Thyroid gland (tissue), 4 donors: Measurements from ENCODE around the gene PNKD. TPM values are rescaled to one million over a fixed set of nuclear protein-coding genes. Genes with fewer than 3 reads are reported as not detected.

Experiments used
- DNase-seq, 2 donors: peaks; one replicate each; pipeline ENCODE4 v3.0.0-alpha.2; 2019
- H3K27ac ChIP-seq, 3 donors: fragments of 200-600 bp; sonication (generic); 1 replicate in 2 of 3; 2 replicates in 1 of 3; pipeline ENCODE4 v1.5.1; 2016 to 2019; ENCODE audit warnings: mild to moderate bottlenecking in 1 of 3, moderate library complexity in 1 of 3
- H3K27me3 ChIP-seq: fragments of 200-600 bp; sonication (generic); one replicate; pipeline ENCODE4 v1.5.1; 2019
- H3K36me3 ChIP-seq, 2 donors: fragments of 200-600 bp; sonication (generic); one replicate each; pipeline ENCODE4 v1.5.1; 2016 to 2019
- H3K4me1 ChIP-seq, 2 donors: fragments of 200-600 bp; sonication (generic); one replicate each; pipeline ENCODE4 v1.5.1; 2017 to 2019
- H3K4me3 ChIP-seq, 3 donors: fragments of 200-600 bp; sonication (generic); replicated peaks in 1 of 3; 1 replicate in 2 of 3; 2 replicates in 1 of 3; pipeline ENCODE4 v1.5.1; 2016; ENCODE audit warnings: mild to moderate bottlenecking in 1 of 3
- H3K9me3 ChIP-seq: fragments of 200-600 bp; sonication (generic); one replicate; pipeline ENCODE4 v1.5.1; 2017
- POLR2A ChIP-seq, 2 donors: fragments of 450-650 bp; IDR thresholded peaks; one replicate each; pipeline ENCODE4 v1.6.1; 2017; ENCODE audit warnings: antibody characterized with exemption in 2 of 2, mild to moderate bottlenecking in 2 of 2, moderate library complexity in 1 of 2
- whole genome bisulfite sequencing, 2 donors: methylation state at CpG; one replicate each; pipeline ENCODE4 v1.1.5; 2017; 5-methylcytosine and 5-hydroxymethylcytosine counted together
- intact Hi-C: fragments of 100-400 bp; cut with DNase I; formaldehyde crosslinking; loops from one replicate; pipeline ENCODE4 v1.15.1; 2023
- total RNA-seq, 4 donors: library from RNA; depleted of rRNA; stranded (reverse); fragments of >200 nt; gene quantifications; one replicate each; pipeline ENCODE4 v1.2.3, GENCODE V29; 2016
- TF ChIP-seq, protein P1 (sequence below), 6 experiments: fragments of 200-600 bp in 3 of 6; fragments of 450-650 bp in 3 of 6; sonication (generic) in 3 of 6; IDR thresholded peaks; one replicate each; pipeline ENCODE4 v1.5.1; 2016 to 2019; ENCODE audit warnings: antibody characterized with exemption in 6 of 6, mild to moderate bottlenecking in 2 of 6, inconsistent platforms in 1 of 6, moderate library complexity in 1 of 6

PNKD gene
- total RNA-seq, 4 donors from 2014 or later: 57.0 to 110 (median 81.8) TPM

DNA sequence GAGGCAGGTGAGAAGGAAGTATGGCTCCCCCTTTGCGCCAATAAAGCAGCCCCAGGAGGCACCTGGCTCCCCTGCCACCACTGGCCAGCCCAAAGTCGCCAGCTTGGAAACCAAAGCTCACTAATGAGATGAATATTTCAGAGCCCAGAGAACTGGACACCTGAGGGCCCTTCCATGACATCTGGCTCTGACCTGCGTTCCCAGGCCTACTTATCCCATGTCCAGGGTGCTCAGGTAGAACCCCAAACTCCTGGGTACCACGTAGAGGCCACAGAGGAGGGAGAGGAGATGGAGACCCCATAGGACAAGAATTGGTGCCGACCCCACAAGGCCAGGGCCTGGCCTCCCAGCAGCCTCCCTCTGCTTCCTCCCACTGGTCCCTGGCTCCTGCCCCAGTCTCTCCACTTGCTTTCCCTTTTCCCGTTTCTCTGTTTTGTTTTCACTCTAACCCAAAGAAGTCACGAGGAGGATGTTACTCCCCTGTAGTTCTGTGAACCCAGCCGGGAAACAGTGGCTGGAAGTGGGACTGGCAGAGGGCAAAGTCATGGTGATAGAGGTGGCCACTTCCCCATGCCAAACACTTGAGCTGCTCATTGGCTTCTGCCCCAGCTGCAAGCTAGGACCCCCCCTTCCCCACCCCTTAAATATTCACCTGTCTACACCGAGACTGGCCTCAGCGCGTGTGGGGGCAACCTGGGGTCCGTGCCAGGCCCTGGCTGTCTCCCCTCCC lies 21.2 kb downstream of the PNKD start:
- DNase-seq: peak; percentile 56 to 65
- H3K9me3 ChIP-seq: no peaks in the 10 kb centered on the region
- H3K4me1 ChIP-seq: peaks cover 84 to 90% of the 10 kb centered on the region in 2 donors
- intact Hi-C loops: no loop called here
- H3K4me3 ChIP-seq: peak overlapping the region; percentile 15 to 76 (median 37)
- TF ChIP-seq, protein P1, sequence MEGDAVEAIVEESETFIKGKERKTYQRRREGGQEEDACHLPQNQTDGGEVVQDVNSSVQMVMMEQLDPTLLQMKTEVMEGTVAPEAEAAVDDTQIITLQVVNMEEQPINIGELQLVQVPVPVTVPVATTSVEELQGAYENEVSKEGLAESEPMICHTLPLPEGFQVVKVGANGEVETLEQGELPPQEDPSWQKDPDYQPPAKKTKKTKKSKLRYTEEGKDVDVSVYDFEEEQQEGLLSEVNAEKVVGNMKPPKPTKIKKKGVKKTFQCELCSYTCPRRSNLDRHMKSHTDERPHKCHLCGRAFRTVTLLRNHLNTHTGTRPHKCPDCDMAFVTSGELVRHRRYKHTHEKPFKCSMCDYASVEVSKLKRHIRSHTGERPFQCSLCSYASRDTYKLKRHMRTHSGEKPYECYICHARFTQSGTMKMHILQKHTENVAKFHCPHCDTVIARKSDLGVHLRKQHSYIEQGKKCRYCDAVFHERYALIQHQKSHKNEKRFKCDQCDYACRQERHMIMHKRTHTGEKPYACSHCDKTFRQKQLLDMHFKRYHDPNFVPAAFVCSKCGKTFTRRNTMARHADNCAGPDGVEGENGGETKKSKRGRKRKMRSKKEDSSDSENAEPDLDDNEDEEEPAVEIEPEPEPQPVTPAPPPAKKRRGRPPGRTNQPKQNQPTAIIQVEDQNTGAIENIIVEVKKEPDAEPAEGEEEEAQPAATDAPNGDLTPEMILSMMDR (IDR thresholded peaks at IDR 0.05): no peak
- peak in 1 of 2 donors; percentile 24 for TF ChIP-seq POLR2A (IDR thresholded peaks at IDR 0.05)
- no peaks in the 10 kb centered on the region for H3K27me3 ChIP-seq
- H3K27ac ChIP-seq: peak overlapping the region; percentile 90 to 98 (median 97)
- H3K36me3 ChIP-seq: no peaks in the 10 kb centered on the region
- WGBS, 2 donors: 28% methylated on average over 12 of the region's 12 CpGs

DNA sequence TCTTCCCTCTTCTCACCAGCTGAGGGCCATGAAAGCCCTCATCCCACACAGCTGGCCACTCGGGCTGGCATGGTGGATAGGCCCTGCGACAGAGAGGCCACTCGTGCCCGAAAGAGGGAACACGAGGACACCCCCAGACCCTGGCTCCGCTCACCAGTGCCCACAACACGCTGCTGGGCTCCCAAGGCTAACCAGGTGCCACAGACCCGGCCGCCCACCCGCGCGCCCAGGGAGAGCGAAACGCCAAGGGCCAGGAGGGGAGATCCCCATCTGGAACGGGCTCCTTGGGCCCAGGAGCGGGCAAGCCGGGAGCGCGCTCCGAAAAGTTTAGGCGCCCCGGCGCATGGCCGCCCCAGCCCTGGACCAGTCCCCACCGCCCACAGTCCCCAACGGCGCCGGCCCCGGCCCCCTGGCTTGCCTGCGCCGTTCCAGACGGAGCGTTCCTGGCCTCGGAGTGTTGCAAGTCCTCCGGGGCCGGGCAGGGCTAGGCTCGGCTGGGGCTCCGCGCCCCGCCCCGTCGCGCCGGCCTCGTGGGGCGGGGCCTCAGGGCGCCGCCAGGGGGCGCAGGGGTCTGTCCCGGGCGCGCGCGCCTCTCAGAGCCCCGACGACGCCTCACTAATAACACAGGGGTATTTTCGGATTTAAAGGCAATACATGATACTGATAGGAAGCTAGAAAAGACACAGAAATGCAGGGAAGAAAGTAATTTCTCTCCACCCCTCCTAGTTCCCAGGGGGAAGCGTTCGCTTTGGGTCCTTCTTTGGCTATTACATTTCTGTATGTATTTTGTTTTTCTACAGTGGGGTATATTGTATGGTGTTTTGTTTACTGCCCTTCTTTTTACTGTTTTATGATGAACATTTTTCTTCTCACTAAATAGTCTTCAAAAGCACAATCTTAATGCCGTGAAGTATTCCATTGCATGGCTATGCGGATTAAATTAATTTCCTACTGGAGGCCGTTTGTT lies 22.0 kb downstream of the PNKD start, which contains the start of gene TMBIM1:
TMBIM1 (minus strand) TSS at position 456 of the 967 bp plus-strand sequence. CDS start 10,362 bp downstream, outside the sequence.
- no peaks in the 10 kb centered on the region for H3K27me3 ChIP-seq
- no peaks in the 10 kb centered on the region for H3K36me3 ChIP-seq
- WGBS, 2 donors: 8 to 9% methylated on average over 30 to 40 of the region's 63 CpGs
- peak within 1 kb of the TSS; percentile 90 to 98 (median 97) for H3K27ac ChIP-seq
- peak within 1 kb of the TSS; percentile 15 to 76 (median 37) for H3K4me3 ChIP-seq
- H3K9me3 ChIP-seq: no peaks in the 10 kb centered on the region
- peak; percentile 81 to 82 for DNase-seq
- peaks cover 84 to 90% of the 10 kb centered on the region in 2 donors for H3K4me1 ChIP-seq
- TF ChIP-seq POLR2A (IDR thresholded peaks at IDR 0.05): peak; percentile 86 to 96
- TF ChIP-seq, protein P1 (IDR thresholded peaks at IDR 0.05): peak in 5 of 6 experiments; percentile 37 to 98 (median 93)
- intact Hi-C loops: no loop called here

DNA sequence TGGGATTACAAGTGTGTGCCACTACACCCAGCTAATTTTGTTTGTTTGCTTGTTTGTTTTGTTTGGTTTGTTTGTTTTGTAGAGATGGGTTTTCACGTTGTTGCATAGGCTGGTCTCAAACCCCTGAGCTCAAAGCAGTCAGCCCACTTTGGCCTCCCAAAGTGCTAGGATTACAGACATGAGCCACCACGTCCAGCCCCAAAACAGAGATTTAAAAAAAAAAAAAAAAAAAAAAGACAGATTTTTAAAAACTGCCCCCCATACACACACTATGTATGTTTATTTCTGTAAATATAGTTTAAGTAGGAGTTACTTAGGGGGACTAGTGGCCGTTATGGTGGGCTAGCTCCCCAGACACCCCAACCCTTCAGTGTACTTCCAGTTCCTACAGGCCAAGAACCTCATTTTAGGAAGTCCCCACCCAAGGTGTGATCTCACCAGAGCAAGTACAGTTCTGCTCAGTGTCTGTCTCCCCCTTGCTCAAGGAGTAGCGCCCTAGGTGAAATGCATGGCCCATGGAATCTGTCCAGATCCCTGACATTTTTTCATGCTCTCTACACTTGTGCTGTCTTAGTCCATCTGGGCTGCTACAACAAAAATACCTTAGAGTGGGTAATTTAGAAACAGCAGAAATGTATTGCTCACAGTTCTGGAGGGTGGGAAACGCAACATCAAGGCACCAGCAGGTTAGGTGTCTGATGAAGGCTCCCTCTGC lies 23.6 kb downstream of the PNKD start:
- DNase-seq: no peak
- intact Hi-C loops: no loop called here
- Histone ChIP-seq H3K27me3 (no peaks in the 10 kb centered on the region), H3K4me3 (no peak overlapping the region), H3K4me1 (peaks cover 83 to 88% of the 10 kb centered on the region in 2 donors), H3K27ac (peak overlapping the region; percentile 90 to 98 (median 97)), H3K9me3 (no peaks in the 10 kb centered on the region), H3K36me3 (no peaks in the 10 kb centered on the region)
- 59 to 64% methylated on average over 5 of the region's 5 CpGs for WGBS, 2 donors
- TF ChIP-seq, protein P1 (IDR thresholded peaks at IDR 0.05): no peak
- TF ChIP-seq POLR2A (IDR thresholded peaks at IDR 0.05): no peak

DNA sequence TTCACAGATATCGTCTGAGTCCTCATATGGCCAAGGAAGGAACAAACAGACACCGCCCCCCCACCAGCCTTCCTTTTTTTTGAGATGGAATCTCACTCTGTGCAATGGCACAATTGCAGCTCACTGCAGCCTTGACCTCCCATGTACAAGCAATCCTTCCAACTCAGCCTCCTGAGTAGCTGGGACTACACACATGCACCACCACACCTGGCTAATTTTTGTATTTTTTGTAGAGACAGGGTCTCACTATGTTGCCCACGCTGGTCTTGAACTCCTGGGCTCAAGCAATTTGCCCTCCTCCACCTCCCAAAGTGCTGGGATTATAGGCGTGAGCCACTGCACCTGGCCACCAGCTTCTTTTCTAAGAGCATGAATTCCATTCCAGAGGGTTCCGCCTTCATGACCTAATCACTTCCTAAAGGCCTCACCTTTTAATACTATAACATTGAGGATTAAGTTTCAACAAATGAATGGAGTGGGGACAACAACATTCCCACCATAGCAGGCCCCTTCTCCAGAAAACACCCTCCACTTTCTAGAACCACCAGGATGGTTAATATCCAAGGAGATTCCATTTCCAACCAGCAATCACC lies 24.2 kb downstream of the PNKD start:
- TF ChIP-seq POLR2A (IDR thresholded peaks at IDR 0.05): no peak
- TF ChIP-seq, protein P1 (IDR thresholded peaks at IDR 0.05): no peak
- Histone ChIP-seq H3K36me3 (no peaks in the 10 kb centered on the region), H3K4me3 (no peak overlapping the region), H3K27ac (peak overlapping the region; percentile 90 to 98 (median 97)), H3K4me1 (peaks cover 77 to 85% of the 10 kb centered on the region in 2 donors), H3K9me3 (no peaks in the 10 kb centered on the region), H3K27me3 (no peaks in the 10 kb centered on the region)
- DNase-seq: no peak
- intact Hi-C loops: no loop called here
- 82 to 85% methylated on average over 5 of the region's 5 CpGs for WGBS, 2 donors
